ENCODE measurements around the gene RPL28.
"Not testable (repeated sequence)": the region's sequence is repeated elsewhere in the genome, so short reads cannot be mapped to it uniquely, and the experiment has no call there.

Gene RPL28

DNA sequence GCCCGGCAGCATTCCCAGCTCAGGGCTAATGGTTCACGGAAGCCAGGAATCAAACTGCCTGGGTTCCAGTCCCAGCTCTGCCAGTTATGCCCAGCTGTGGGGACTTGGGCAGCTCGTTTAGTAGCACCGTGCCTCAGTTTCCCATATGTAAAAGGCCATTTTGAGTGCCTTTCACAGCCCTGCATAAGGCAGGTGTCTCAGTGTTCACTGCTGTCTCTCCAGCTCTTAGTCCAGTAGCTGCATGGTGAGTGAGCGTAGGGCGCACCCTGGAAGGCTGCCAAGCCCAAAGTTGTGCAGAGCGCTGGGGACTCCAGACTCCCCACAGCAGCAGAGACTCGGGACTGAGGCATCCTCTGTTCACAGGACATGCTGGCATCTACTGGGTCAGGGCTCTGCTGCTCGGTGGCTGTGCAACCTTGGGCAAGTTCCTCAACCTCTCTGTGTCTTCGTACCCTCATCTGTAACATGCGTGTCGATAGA lies 5.5 kb downstream of the RPL28 start:
- in situ Hi-C loops (cut with MboI; ENCODE audit: low sequenced_read_pairs): no loop called here

GRCh38 chr19:55391702-55392615 lies 6.2 kb downstream of the RPL28 start:
- in situ Hi-C loops (cut with MboI; ENCODE audit: low sequenced_read_pairs): no loop called here

DNA sequence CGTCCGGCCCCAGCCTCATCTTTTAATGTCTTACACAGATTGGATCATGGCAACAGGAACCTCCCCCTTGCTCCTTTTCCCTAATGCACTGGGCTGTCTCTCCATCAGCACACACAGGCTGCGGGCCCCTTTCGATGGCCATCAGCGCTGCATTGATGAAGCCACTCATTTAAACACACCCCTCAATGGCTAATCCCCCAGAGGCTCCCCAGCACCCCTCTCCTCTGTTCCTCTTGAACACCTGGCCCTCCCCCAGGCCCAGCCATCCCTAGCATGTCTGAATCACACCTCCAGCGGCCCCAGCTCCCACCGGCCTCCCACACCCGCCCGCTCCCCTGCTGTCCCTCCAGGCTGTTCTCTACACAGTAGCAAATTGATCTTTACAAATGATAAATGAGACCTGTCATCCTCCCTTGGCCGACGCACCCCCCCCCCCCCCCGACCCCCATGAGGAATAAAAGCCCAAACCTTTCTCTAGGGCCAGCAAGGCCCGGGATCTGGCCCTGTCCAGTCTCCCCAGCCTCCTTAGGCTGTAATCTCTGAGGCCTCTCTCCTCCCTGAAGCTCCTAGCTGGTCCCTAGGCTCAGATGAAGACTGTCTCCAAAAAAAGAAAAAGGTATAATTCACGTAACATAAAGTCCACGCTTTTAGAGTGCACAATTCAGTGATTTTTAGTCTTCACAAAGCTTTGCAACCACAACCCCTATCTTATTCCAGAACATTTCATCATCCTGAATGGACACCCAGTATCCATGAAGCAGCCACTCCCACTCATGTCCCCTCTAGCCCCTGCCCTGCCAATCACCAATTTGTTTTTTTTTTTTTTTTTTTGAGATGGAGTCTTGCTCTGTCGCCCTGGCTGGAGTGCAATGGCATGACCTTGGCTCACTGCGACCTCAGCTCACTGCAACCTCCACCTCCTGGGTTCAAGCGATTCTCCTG lies 7.4 kb downstream of the RPL28 start:
- in situ Hi-C loops (cut with MboI; ENCODE audit: low sequenced_read_pairs): no loop called here

DNA sequence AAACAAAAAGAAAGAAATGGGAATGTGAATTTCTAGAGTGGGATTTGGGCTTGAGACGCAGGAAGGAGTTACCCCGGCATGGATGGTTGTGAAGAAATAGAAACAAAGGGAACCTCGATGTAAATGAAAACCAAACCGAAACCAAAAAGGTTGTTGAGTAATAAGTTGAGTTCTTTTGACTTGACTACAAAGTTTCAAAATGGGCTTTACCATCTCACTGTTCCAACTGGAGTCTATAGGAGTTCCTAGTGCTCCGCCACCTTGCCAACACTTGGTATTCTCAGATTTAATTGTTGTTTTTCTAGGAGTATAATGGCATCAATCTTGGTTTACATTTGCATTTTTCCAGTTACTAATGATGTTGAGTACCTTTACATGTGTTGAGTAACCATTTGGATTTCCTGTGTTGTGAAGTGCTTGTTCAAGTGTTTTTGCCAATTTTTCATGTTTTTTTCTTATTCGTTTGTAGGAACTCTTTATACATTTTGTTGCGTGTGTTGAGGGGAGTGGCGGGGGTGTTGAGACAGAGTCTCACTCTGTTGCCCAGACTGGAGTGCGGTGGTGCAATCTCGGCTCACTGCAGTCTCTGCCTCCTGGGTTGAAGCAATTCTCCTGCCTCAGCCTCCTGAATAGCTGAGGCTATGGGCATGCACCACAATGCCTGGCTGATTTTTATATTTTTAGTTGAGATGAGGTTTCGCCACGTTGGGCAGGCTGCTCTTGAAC lies 12.6 kb downstream of the RPL28 start:
- in situ Hi-C loops (cut with MboI; ENCODE audit: low sequenced_read_pairs): no loop called here

GRCh38 chr19:55400281-55401087 lies 14.8 kb downstream of the RPL28 start:
- in situ Hi-C loops (cut with MboI; ENCODE audit: low sequenced_read_pairs): no loop called here

- in situ Hi-C loops (cut with MboI; ENCODE audit: low sequenced_read_pairs): not testable (repeated sequence)
These were observed 15.7 kb downstream of the RPL28 start for GRCh38 chr19:55401390-55401789.

DNA sequence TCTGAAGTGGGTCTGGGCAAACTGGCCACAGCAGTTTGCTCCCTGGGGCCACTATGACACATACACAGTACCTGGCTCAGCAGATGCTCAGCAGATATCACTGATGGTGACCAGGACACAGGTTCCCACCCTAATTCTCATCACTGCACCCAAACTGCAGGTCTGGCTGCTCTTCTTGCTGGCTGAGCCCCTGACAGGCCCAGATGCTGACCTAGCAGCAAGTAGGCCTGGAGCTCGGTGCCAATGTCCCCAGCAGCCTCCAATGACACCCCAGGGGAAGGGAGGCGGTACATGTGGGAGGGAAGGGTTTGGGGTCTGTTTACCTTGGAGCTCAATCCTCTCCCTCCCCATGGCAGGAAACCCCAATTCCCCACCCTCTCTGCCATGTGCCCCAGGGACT lies 16.8 kb downstream of the RPL28 start:
- in situ Hi-C loops (cut with MboI; ENCODE audit: low sequenced_read_pairs): no loop called here

- in situ Hi-C loops (cut with MboI; ENCODE audit: low sequenced_read_pairs): no loop called here
These were observed 19.9 kb downstream of the RPL28 start for GRCh38 chr19:55405638-55406037.

DNA sequence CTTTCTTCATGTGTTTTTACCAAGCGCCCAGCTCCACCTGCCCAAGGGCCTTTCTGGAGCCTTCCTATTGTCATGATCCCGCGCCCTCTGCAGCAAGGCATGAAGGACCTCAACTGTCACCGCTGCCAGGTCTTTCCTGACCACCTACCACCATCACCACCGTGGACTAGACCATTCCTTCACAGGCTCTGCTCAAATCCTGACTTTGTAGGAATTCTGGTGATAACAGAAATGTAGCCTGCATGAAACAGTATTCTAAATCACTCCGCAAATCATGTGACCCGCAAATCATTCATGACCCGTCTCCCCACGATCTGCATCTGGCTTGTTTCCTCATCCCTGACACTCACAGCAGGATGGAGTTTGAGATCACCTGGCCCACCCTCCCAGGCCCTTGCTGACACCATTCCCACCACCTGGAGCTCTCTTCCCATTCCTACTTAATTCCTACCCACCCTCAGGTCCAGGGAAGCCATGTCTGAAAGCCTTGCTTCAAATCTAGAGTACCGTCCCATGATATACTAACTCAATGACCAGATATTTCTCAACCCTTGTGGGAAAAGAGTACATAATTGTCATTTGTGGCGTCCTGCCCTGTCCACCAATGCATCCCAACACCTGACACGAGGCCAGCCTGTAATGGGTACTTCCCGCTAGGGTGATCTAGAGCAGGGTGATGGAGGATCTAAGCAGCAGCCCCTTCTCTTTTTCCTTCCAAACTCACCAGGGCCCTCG lies 20.5 kb downstream of the RPL28 start:
- in situ Hi-C loops (cut with MboI; ENCODE audit: low sequenced_read_pairs): no loop called here

DNA sequence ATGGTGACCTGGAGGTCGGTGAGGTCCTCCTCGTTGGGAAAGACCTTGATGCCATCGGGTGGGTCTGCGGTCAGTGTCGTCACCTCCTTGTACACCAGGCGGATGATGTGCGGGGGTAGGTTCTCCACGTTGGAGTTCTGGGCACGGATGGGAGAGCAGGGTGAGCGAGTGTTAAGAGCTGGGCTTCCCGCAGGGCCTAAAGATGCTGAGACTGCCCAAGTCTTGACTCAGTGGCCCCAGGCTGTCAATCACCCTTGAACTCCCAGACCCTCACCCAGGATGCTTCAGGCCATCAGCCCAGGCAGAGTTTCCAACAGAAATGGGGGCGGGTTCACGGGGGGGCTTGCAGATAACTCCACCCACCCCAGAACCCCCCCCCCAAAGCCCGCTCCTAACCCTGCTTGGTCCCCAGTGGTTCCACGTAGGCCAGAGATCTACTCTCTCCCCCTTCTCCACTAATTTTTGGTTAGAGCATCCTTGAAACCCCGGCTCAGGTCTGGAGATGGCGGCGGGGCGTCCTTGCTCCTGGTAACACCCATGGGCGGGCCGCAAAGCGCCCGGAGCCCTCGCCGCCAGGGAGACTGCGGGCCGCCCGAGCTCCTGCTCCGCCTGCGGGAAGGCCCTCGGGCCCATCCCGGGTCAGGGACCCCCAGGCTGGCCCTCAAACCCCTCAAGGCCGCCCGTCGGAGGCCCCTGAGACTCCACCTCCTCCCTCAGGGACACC lies 21.3 kb downstream of the RPL28 start:
- in situ Hi-C loops (cut with MboI; ENCODE audit: low sequenced_read_pairs): no loop called here

DNA sequence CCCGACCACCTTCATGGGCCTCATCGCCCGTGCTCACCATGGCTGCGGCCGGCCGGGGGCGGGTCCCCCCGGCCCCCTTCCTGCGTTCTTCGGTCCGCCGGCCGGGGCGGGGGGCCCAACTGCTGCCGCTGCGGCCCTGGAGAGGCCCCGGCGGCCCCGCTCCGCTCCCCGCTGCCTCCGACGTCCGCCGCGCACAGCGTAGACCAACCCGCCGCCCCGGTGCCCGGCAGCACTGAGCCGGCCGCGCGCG lies 21.7 kb downstream of the RPL28 start, which contains the start of gene UBE2S:
TSS of gene UBE2S (minus strand) at position 239 of the 250 bp plus-strand sequence. CDS start at position 40, 199 bp downstream.
- in situ Hi-C loops (cut with MboI; ENCODE audit: low sequenced_read_pairs): not testable (repeated sequence)

GRCh38 chr19:55407800-55408532 lies 22.2 kb downstream of the RPL28 start:
- in situ Hi-C loops (cut with MboI; ENCODE audit: low sequenced_read_pairs): no loop called here

GRCh38 chr19:55408533-55408872 lies 22.8 kb downstream of the RPL28 start:
- in situ Hi-C loops (cut with MboI; ENCODE audit: low sequenced_read_pairs): no loop called here

DNA sequence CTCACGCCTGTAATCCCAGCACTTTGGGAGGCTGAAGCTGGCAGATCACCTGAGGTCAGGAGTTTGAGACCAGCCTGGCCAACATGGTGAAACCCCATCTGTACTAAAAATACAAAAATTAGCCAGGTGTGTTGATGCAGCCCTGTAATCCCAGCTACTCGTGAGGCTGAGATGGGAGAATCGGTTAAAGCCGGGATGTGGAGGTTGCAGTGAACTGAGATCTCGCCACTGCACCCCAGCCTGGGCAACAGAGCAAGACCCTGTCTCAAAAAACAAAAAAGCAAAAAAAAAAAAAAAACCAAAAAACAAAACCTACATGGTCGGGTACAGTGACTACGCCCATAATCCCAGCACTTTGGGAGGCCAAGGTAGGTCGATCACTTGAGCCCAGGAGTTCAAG lies 23.4 kb downstream of the RPL28 start:
- in situ Hi-C loops (cut with MboI; ENCODE audit: low sequenced_read_pairs): not testable (repeated sequence)

- in situ Hi-C loops (cut with MboI; ENCODE audit: low sequenced_read_pairs): no loop called here
These were observed 24.4 kb downstream of the RPL28 start for GRCh38 chr19:55410168-55410567.

DNA sequence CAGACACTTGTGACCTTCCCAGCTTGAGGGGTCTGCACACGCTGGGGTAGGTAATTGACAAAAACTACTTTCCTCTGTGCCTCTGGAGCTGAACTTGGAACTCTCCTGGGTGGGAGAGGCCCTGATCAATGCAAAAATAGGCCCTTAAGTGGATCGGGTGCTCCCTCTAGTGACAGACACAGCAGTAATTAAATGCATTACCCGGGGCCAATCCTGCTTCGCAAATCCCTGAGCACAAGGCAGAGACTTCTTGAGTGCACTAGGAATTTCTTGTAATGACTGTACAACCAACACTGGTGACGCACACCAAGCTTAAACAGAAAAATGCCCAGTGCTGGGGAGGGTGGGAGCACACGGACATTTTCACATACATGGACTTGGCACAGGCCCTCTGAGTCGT lies 32.5 kb downstream of the RPL28 start:
- in situ Hi-C loops (cut with MboI; ENCODE audit: low sequenced_read_pairs): no loop called here

DNA sequence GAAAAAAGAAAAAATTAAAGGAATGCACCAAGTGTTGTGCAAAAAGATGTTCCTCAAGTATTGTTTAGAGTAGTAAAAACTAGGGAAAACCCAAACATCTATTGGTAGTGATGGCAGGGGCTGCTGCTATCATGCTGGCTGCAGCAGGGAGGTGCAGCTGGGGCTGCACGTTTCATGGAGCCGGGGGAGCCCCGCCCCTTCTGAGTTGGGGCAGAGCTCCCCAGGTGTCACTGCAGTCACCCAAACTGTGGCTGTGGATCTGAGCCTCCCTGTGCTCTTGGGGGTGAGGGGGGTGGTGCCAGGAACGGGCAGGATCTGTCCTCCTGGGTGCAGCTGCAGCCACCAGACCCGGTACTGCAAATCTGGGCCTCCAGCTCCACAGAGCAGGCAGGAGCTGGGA lies 33.4 kb downstream of the RPL28 start:
- in situ Hi-C loops (cut with MboI; ENCODE audit: low sequenced_read_pairs): no loop called here

DNA sequence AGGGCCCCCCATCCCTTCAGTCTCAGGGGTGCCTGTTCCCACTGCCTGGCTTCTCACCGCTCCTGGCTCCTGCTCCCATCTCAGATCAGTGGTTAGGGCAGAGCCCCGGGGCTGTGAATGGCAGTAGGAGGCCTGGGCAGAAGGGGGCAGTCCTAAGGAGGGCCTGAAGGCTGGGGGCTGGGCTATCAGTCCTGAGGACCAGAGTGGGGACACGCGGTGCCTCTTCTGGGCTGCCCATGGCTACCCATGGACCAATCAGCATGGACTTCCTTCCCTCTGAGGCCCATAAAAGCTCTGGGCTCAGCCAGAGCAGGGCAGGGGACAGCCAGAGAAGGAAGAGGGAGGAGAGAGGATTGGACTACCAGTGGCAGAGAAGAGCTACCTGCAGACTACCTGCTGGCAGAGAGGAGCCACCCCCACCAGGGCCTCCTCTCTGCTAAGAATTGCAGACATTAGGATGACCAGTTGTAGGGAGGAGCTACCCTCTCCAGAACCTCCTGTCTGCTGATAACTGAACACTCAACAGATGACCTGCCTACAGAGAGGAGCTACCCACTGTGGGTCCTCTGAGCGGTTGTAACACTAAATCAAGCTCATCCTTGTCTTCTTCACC lies 34.0 kb downstream of the RPL28 start:
- in situ Hi-C loops (cut with MboI; ENCODE audit: low sequenced_read_pairs): no loop called here

All from HL-60/S4 treated with retinoic acid at 250 ng/mL for 4 days and 3 days (cell line).